CMK (cell line): ENCODE measurements around the gene OTOP3.
"Not testable (repeated sequence)": the region's sequence is repeated elsewhere in the genome, so short reads cannot be mapped to it uniquely, and the experiment has no call there.

Experiments
- DNase-seq: peaks from one replicate; pipeline ENCODE4 v3.0.0-alpha.2; 2010; ENCODE audit warnings: low read depth

The OTOP3 gene

GRCh38 chr17:74935585-74936469 lies at the start of gene OTOP3:
Gene OTOP3, plus strand, starts transcription at chr17:74935898. Its CDS starts 24 bp downstream, at chr17:74935922.
- no peak for DNase-seq

GRCh38 chr17:74888469-74888868 lies 47.2 kb upstream of the OTOP3 start:
- no peak for DNase-seq

GRCh38 chr17:74890554-74890953 lies 45.1 kb upstream of the OTOP3 start:
- DNase-seq: no peak

GRCh38 chr17:74892013-74892841 lies 43.5 kb upstream of the OTOP3 start:
- no peak for DNase-seq

GRCh38 chr17:74892974-74893911 lies 42.5 kb upstream of the OTOP3 start, which contains the start of gene FADS6:
Gene FADS6, minus strand, starts transcription at chr17:74893633. Its CDS starts 38 bp downstream, at chr17:74893595.
- DNase-seq: no peak

- no peak for DNase-seq
These were observed 41.6 kb upstream of the OTOP3 start for GRCh38 chr17:74893936-74894671.

- DNase-seq: no peak
These were observed 37.2 kb upstream of the OTOP3 start for GRCh38 chr17:74898376-74898946.

GRCh38 chr17:74900208-74900607 lies 35.5 kb upstream of the OTOP3 start:
- DNase-seq: no peak

GRCh38 chr17:74901353-74902135 lies 34.2 kb upstream of the OTOP3 start:
- DNase-seq: no peak

GRCh38 chr17:74903034-74903433 lies 32.7 kb upstream of the OTOP3 start:
- DNase-seq: no peak

GRCh38 chr17:74903671-74904070 lies 32.0 kb upstream of the OTOP3 start:
- no peak for DNase-seq

- DNase-seq: no peak
These were observed 30.9 kb upstream of the OTOP3 start for GRCh38 chr17:74904687-74905409.

GRCh38 chr17:74906214-74906793 lies 29.4 kb upstream of the OTOP3 start:
- DNase-seq: not testable (repeated sequence)

GRCh38 chr17:74907012-74907411 lies 28.7 kb upstream of the OTOP3 start:
- DNase-seq: no peak

- DNase-seq: not testable (repeated sequence)
These were observed 26.6 kb upstream of the OTOP3 start for GRCh38 chr17:74909097-74909496.

- DNase-seq: not testable (repeated sequence)
These were observed 24.3 kb upstream of the OTOP3 start for GRCh38 chr17:74911423-74911822.

- DNase-seq: no peak
These were observed 19.4 kb upstream of the OTOP3 start for GRCh38 chr17:74916136-74916850.

GRCh38 chr17:74916851-74917199 lies 18.9 kb upstream of the OTOP3 start:
- no peak for DNase-seq
